HepG2 (cell line): ENCODE data around the gene TMEM45A. TPM values are rescaled to one million over a fixed set of nuclear protein-coding genes. Genes with fewer than 3 reads are reported as not detected.

Experiments used
- ATAC-seq: fragments of 200-7000 bp; cut with Tn5 transposase; 3 replicates; pipeline ENCODE4 v1.9.1; 2020; ENCODE audit warnings: mild to moderate bottlenecking, moderate library complexity
- BruUV-seq: library from RNA; stranded (reverse); fragments of 400-500 nt; replicated peaks from 2 replicates; lab custom pipeline; 2021; lab: Mats Ljungman, UMichigan
- CTCF ChIA-PET: fragments of 300-600 bp; formaldehyde crosslinking; extraction: SDS; loops from one replicate; lab custom pipeline; 2021; ENCODE audit warnings: low total read pairs, inconsistent platforms, low intra/inter-chr PET ratio; lab: Yijun Ruan, JAX
- POLR2A ChIA-PET: fragments of 350-600 bp; sonication (Branson Sonifier 250); formaldehyde crosslinking; loops from one replicate; lab custom pipeline; 2020; ENCODE audit warnings: antibody characterized with exemption, inconsistent platforms; lab: Yijun Ruan, JAX
- DNase-seq: peaks from one replicate; pipeline ENCODE4 v3.0.0-alpha.2; 2015; ENCODE audit warnings: low spot score
- FAIRE-seq: peaks from 3 replicates; lab custom pipeline; 2011; peaks lifted over from hg19 to GRCh38; lab: Jason Lieb, UNC
- H2AFZ ChIP-seq: one replicate; pipeline ENCODE4 v1.6.1; 2011; ENCODE audit warnings: low read length, inconsistent platforms
- H3K27ac ChIP-seq: fragments of 300-600 bp; 3 replicates; pipeline ENCODE4 v1.8.0; 2011; ENCODE audit warnings: mixed run types, mild to moderate bottlenecking, mixed read lengths, low read length, inconsistent platforms; ENCODE audit not compliant: insufficient read depth; ENCODE audit errors: extremely low read length
- H3K27me3 ChIP-seq, 2 experiments: fragments of 200-600 bp in 1 of 2; 2 replicates in 1 of 2; 3 replicates in 1 of 2; pipeline versions ENCODE4 v1.6.0 to v1.8.0; 2011; ENCODE audit warnings: low read length in 2 of 2, mild to moderate bottlenecking in 2 of 2, moderate library complexity in 2 of 2, inconsistent platforms in 1 of 2; ENCODE audit not compliant: insufficient read depth in 2 of 2, control insufficient read depth in 1 of 2
- H3K36me3 ChIP-seq, 2 experiments: fragments of 200-600 bp in 1 of 2; replicated peaks in 1 of 2; 2 replicates in 1 of 2; 3 replicates in 1 of 2; pipeline versions ENCODE4 v1.5.1 to v1.8.0; 2011; ENCODE audit warnings: low read length in 2 of 2, inconsistent platforms in 1 of 2; ENCODE audit not compliant: insufficient read depth in 2 of 2, control insufficient read depth in 1 of 2
- H3K4me1 ChIP-seq: 2 replicates; pipeline ENCODE4 v1.5.1; 2012; ENCODE audit warnings: low read length, inconsistent platforms; ENCODE audit not compliant: insufficient read depth
- H3K4me2 ChIP-seq: 2 replicates; pipeline ENCODE4 v1.6.0; 2011; ENCODE audit warnings: low read depth, low read length, inconsistent platforms
- H3K4me3 ChIP-seq, 3 experiments: fragments of 200-600 bp in 1 of 3; sonication (generic), shearing (Covaris generic) in 1 of 3; replicated peaks in 1 of 3; 2 replicates each; pipeline ENCODE4 v1.5.1; 2011 to 2016; ENCODE audit warnings: low read length in 3 of 3, inconsistent platforms in 2 of 3, low read depth in 2 of 3, mild to moderate bottlenecking in 2 of 3, control low read depth in 1 of 3, mixed read lengths in 1 of 3; ENCODE audit not compliant: insufficient read depth in 1 of 3
- H3K79me2 ChIP-seq: one replicate; pipeline ENCODE4 v1.6.1; 2011; ENCODE audit warnings: low read length, inconsistent platforms; ENCODE audit not compliant: insufficient read depth
- H3K9ac ChIP-seq: 2 replicates; pipeline ENCODE4 v1.6.0; 2011; ENCODE audit warnings: mild to moderate bottlenecking, low read depth, low read length, inconsistent platforms; ENCODE audit not compliant: insufficient read depth
- H3K9me3 ChIP-seq: 2 replicates; pipeline ENCODE4 v1.5.1; 2012; ENCODE audit warnings: mild to moderate bottlenecking, low read length
- H4K20me1 ChIP-seq: 2 replicates; pipeline ENCODE4 v1.6.0; 2011; ENCODE audit warnings: inconsistent platforms, mild to moderate bottlenecking, low read length, moderate library complexity; ENCODE audit not compliant: insufficient read depth
- ARID2 ChIP-seq: sonication (generic); formaldehyde crosslinking; IDR thresholded peaks from 2 replicates; pipeline ENCODE4 v1.8.1; 2022; ENCODE audit warnings: mild to moderate bottlenecking, missing genetic modification reagents, borderline replicate concordance
- ATF4 ChIP-seq, 2 experiments: fragments of 450-650 bp in 1 of 2; sonication (generic) in 1 of 2; formaldehyde crosslinking; IDR thresholded peaks; 2 replicates each; pipeline versions ENCODE4 v1.5.0 to v1.8.0; 2020 to 2022; ENCODE audit warnings: mild to moderate bottlenecking in 1 of 2, missing genetic modification reagents in 1 of 2
- LRRFIP1 ChIP-seq: sonication (generic); formaldehyde crosslinking; conservative IDR thresholded peaks from 2 replicates; pipeline ENCODE4 v1.4.0; 2020; ENCODE audit warnings: missing genetic modification reagents
- SAP130 ChIP-seq: IDR thresholded peaks from 2 replicates; pipeline ENCODE4 v1.6.1; 2016; ENCODE audit warnings: low read depth
- ZFAT ChIP-seq: sonication (generic); formaldehyde crosslinking; conservative IDR thresholded peaks from 2 replicates; pipeline ENCODE4 v1.8.1; 2023; ENCODE audit warnings: missing genetic modification reagents, inconsistent platforms
- ZNF121 ChIP-seq: sonication (generic); formaldehyde crosslinking; IDR thresholded peaks from 2 replicates; pipeline ENCODE4 v1.5.0; 2020; ENCODE audit warnings: mild to moderate bottlenecking, missing genetic modification reagents
- ZNF343 ChIP-seq: sonication (generic); formaldehyde crosslinking; IDR thresholded peaks from 2 replicates; pipeline ENCODE4 v1.4.0; 2020; ENCODE audit warnings: mild to moderate bottlenecking, missing genetic modification reagents
- ZNF367 ChIP-seq: sonication (generic); formaldehyde crosslinking; IDR thresholded peaks from 2 replicates; pipeline ENCODE4 v1.4.0; 2020; ENCODE audit warnings: missing genetic modification reagents, borderline replicate concordance
- ZNF496 ChIP-seq: sonication (generic); formaldehyde crosslinking; IDR thresholded peaks from 2 replicates; pipeline ENCODE4 v1.8.1; 2023; ENCODE audit warnings: mild to moderate bottlenecking, moderate library complexity, missing genetic modification reagents; ENCODE audit not compliant: insufficient replicate concordance
- ZNF547 ChIP-seq: sonication (generic); formaldehyde crosslinking; IDR thresholded peaks from 2 replicates; pipeline ENCODE4 v1.5.1; 2020; ENCODE audit warnings: mild to moderate bottlenecking, missing genetic modification reagents
- ZNF558 ChIP-seq: sonication (generic); formaldehyde crosslinking; IDR thresholded peaks from 2 replicates; pipeline ENCODE4 v1.9.0; 2022; ENCODE audit warnings: mild to moderate bottlenecking, missing genetic modification reagents, borderline replicate concordance
- ZNF674 ChIP-seq: sonication (generic); formaldehyde crosslinking; IDR thresholded peaks from 2 replicates; pipeline ENCODE4 v1.5.0; 2020; ENCODE audit warnings: low read depth, mild to moderate bottlenecking, missing genetic modification reagents
- WGBS: methylation state at CpG from one replicate; pipeline ENCODE4 v1.1.6; 2017; ENCODE audit warnings: low lambda C conversion rate; 5-methylcytosine and 5-hydroxymethylcytosine counted together
- in situ Hi-C: cut with HindIII; loops from 2 replicates; pipeline ENCODE4 v1.10.0; 2017; ENCODE audit warnings: low pct_unique_long_range_greater_than_20kb; ENCODE audit not compliant: extremely low pct_ligation_motif_present
- intact Hi-C: fragments of 100-400 bp; cut with micrococcal nuclease; formaldehyde crosslinking; loops from one replicate; pipeline ENCODE4 v1.10.0; 2022; ENCODE audit not compliant: unreplicated experiment
- polyA plus RNA-seq, 8 experiments: library from polyadenylated mRNA; depleted of rRNA in 3 of 8; stranded (reverse) in 7 of 8; unstranded in 1 of 8; fragments of >200 nt; fragmentation: Illumina TruSeq in 4 of 8; extraction: Trizol in 4 of 8; gene quantifications; 2 replicates each; pipeline versions ENCODE4 v1.2.1 to v1.2.3, GENCODE V29; 2011 to 2016; ENCODE audit warnings: low read depth in 4 of 8, missing spikeins in 1 of 8, mixed read lengths in 1 of 8; ENCODE audit not compliant: insufficient read depth in 1 of 8
- total RNA-seq, 5 experiments: library from RNA; depleted of rRNA; stranded (reverse); fragments of >200 nt; fragmentation: Illumina TruSeq; extraction: Trizol; gene quantifications; 2 replicates each; pipeline ENCODE4 v1.2.3, GENCODE V29; 2016; ENCODE audit warnings: low read depth in 1 of 5

Gene TMEM45A
- total and polyA plus RNA-seq, 2 of the 13 experiments (the other 11 are each of a cell fraction or from before 2014, with no cell fraction given): 14.8 to 38.5 TPM

DNA sequence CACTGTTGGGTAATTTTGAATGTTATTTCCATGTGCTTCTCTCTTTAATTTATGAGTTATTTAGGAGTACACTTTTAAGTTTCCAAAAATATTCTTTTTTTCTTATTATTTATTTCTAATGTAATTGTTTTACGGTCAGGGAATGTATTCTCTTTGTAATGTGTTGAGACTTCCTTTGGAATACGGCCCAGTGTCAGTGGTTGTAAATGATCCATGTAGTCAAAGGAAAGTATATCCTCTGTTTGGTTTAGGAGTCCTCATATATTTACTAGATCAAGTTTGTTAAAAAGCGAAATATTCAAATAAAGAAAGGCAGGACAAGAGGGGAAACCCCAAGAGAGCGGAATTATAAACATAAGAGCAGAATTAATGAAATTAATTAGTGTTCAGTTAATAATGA is 68.0 kb downstream of the TMEM45A start:
- no TSS peak for BruUV-seq
- 87% methylated on average over 4 of the region's 4 CpGs for WGBS
- H3K79me2 ChIP-seq: no peaks in the 10 kb centered on the region
- H3K9ac ChIP-seq: no peak overlapping the region
- H3K27me3 ChIP-seq: no peaks in the 10 kb centered on the region
- TF ChIP-seq ATF4 (CRISPR knock-in tag; IDR thresholded peaks at IDR 0.05) (no peak), ZNF367 (no peak), ZNF558 (CRISPR knock-in tag) (no peak), SAP130 (CRISPR knock-in tag) (no peak), LRRFIP1 (CRISPR knock-in tag) (no peak), ZNF547 (no peak), ZNF121 (CRISPR knock-in tag) (no peak), ZNF674 (CRISPR knock-in tag) (no peak), ZNF343 (no peak), ARID2 (CRISPR knock-in tag) (no peak), ZNF496 (no peak), ZFAT (CRISPR knock-in tag) (no peak)
- TF ChIP-seq, all 625 proteins: peak for 0
- Histone ChIP-seq H4K20me1 (no peaks in the 10 kb centered on the region), H3K36me3 (0 out of 5 replicates have a peak, but pooled peaks cover 0 to 4% of the 10 kb centered on the region in 2 experiments), H3K27ac (no peak overlapping the region), H3K9me3 (no peaks in the 10 kb centered on the region), H2AFZ (no peak overlapping the region), H3K4me1 (no peaks in the 10 kb centered on the region), H3K4me2 (no peak overlapping the region), H3K4me3 (no peak overlapping the region)
- no peak for DNase-seq
- no peak for ATAC-seq
- in situ Hi-C loops: no loop called here
- intact Hi-C loops: no loop called here
- ChIA-PET CTCF (no interaction called here), POLR2A (no interaction called here)
- no peak for FAIRE-seq
